ENCODE results near the gene MSH6. TPM values are rescaled to one million over a fixed set of nuclear protein-coding genes. Genes with fewer than 3 reads are reported as not detected.

Gene MSH6
- total RNA-seq, 1 donor = 35.8 TPM

GRCh38 chr2:47767880-47768609 is 14.9 kb upstream of the MSH6 start:
- Histone ChIP-seq H3K4me3 (ENCODE audit: insufficient read depth, low read length) (peak overlapping the region; percentile 62), H3K36me3 (ENCODE audit: insufficient read depth, low read length) (no peaks in the 10 kb centered on the region), H4K20me1 (ENCODE audit: insufficient read depth, low read length) (no peaks in the 10 kb centered on the region), H3K4me2 (ENCODE audit: insufficient read depth, low read length) (peak overlapping the region; percentile 78), H3K9me3 (ENCODE audit: low read depth, low read length) (peaks cover 9% of the 10 kb centered on the region), H3K27me3 (ENCODE audit: insufficient read depth, low read length) (no peaks in the 10 kb centered on the region), H2AFZ (ENCODE audit: low read length) (peak overlapping the region; percentile 86), H3K79me2 (ENCODE audit: insufficient read depth, low read length) (no peaks in the 10 kb centered on the region), H3K4me1 (ENCODE audit: insufficient read depth, low read length) (no peaks in the 10 kb centered on the region), H3K27ac (ENCODE audit: low read depth, low read length) (no peak overlapping the region)
- TF ChIP-seq CTCF (IDR thresholded peaks at IDR 0.05; ENCODE audit: extremely low read depth, low read depth, low read length) = peak; percentile 92
- peak; percentile 87 for DNase-seq (ENCODE audit: insufficient read length, low spot score, missing footprints)

GRCh38 chr2:47769318-47769717 is 13.6 kb upstream of the MSH6 start:
- no peak overlapping the region for H3K4me3 ChIP-seq (ENCODE audit: insufficient read depth, low read length)
- H3K4me1 ChIP-seq (ENCODE audit: insufficient read depth, low read length) = no peaks in the 10 kb centered on the region
- no peaks in the 10 kb centered on the region for H3K36me3 ChIP-seq (ENCODE audit: insufficient read depth, low read length)
- peaks cover 9% of the 10 kb centered on the region for H3K9me3 ChIP-seq (ENCODE audit: low read depth, low read length)
- no peak overlapping the region for H2AFZ ChIP-seq (ENCODE audit: low read length)
- no peak overlapping the region for H3K27ac ChIP-seq (ENCODE audit: low read depth, low read length)
- DNase-seq (ENCODE audit: insufficient read length, low spot score, missing footprints) = no peak
- H3K79me2 ChIP-seq (ENCODE audit: insufficient read depth, low read length) = no peaks in the 10 kb centered on the region
- no peak overlapping the region for H3K4me2 ChIP-seq (ENCODE audit: insufficient read depth, low read length)
- TF ChIP-seq CTCF (IDR thresholded peaks at IDR 0.05; ENCODE audit: extremely low read depth, low read depth, low read length) = no peak
- no peaks in the 10 kb centered on the region for H4K20me1 ChIP-seq (ENCODE audit: insufficient read depth, low read length)
- no peaks in the 10 kb centered on the region for H3K27me3 ChIP-seq (ENCODE audit: insufficient read depth, low read length)

GRCh38 chr2:47771211-47771610 is 11.7 kb upstream of the MSH6 start:
- peak; percentile 88 for DNase-seq (ENCODE audit: insufficient read length, low spot score, missing footprints)
- Histone ChIP-seq H3K9me3 (ENCODE audit: low read depth, low read length) (peaks cover 9% of the 10 kb centered on the region), H3K36me3 (ENCODE audit: insufficient read depth, low read length) (no peaks in the 10 kb centered on the region), H4K20me1 (ENCODE audit: insufficient read depth, low read length) (no peaks in the 10 kb centered on the region), H3K79me2 (ENCODE audit: insufficient read depth, low read length) (no peaks in the 10 kb centered on the region), H3K27me3 (ENCODE audit: insufficient read depth, low read length) (no peaks in the 10 kb centered on the region), H3K27ac (ENCODE audit: low read depth, low read length) (no peak overlapping the region), H3K4me3 (ENCODE audit: insufficient read depth, low read length) (no peak overlapping the region), H3K4me2 (ENCODE audit: insufficient read depth, low read length) (no peak overlapping the region), H2AFZ (ENCODE audit: low read length) (peak overlapping the region; percentile 62), H3K4me1 (ENCODE audit: insufficient read depth, low read length) (no peaks in the 10 kb centered on the region)
- TF ChIP-seq CTCF (IDR thresholded peaks at IDR 0.05; ENCODE audit: extremely low read depth, low read depth, low read length) = no peak

DNA sequence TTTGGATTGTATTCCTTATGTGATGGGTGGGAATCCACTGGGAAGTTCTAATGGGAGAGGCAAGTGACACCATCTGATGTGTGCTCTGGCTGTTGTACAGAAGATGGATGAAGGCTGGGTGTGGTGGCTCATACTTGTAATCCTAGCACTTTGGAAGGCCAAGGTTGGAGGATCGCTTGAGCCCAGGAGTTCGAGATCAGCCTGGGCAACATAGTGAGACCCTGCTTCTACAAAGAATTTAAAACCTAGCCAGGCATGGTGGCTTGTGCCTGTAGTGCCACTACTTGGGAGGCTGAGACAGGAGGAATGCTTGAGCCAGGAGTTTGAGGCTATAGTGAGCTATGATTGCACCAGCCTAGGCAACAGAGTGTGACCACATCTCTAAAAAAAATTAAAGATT is 10.6 kb upstream of the MSH6 start:
- peaks cover 9% of the 10 kb centered on the region for H3K9me3 ChIP-seq (ENCODE audit: low read depth, low read length)
- no peak overlapping the region for H3K4me3 ChIP-seq (ENCODE audit: insufficient read depth, low read length)
- no peak for DNase-seq (ENCODE audit: insufficient read length, low spot score, missing footprints)
- H3K4me1 ChIP-seq (ENCODE audit: insufficient read depth, low read length) = no peaks in the 10 kb centered on the region
- H3K79me2 ChIP-seq (ENCODE audit: insufficient read depth, low read length) = no peaks in the 10 kb centered on the region
- no peak overlapping the region for H2AFZ ChIP-seq (ENCODE audit: low read length)
- H4K20me1 ChIP-seq (ENCODE audit: insufficient read depth, low read length) = no peaks in the 10 kb centered on the region
- no peaks in the 10 kb centered on the region for H3K27me3 ChIP-seq (ENCODE audit: insufficient read depth, low read length)
- no peak for TF ChIP-seq CTCF (IDR thresholded peaks at IDR 0.05; ENCODE audit: extremely low read depth, low read depth, low read length)
- H3K36me3 ChIP-seq (ENCODE audit: insufficient read depth, low read length) = no peaks in the 10 kb centered on the region
- H3K27ac ChIP-seq (ENCODE audit: low read depth, low read length) = no peak overlapping the region
- no peak overlapping the region for H3K4me2 ChIP-seq (ENCODE audit: insufficient read depth, low read length)
